Keratinocyte (primary cell): Measurements from ENCODE around the gene RAD23B.

ENCODE experiments used
- EZH2 ChIP-seq: IDR thresholded peaks from one replicate; pipeline ENCODE4 v1.6.1; 2012; ENCODE audit warnings: inconsistent platforms, mild to moderate bottlenecking, low read length, moderate library complexity
- TF ChIP-seq, protein P1 (sequence below), 3 experiments: IDR thresholded peaks in 1 of 3; conservative IDR thresholded peaks in 1 of 3; optimal IDR thresholded peaks in 1 of 3; 2 replicates in 2 of 3; 3 replicates in 1 of 3; pipeline versions ENCODE3 to v1.5.1; 2011; ENCODE audit warnings: low read length in 3 of 3, mild to moderate bottlenecking in 3 of 3, moderate library complexity in 2 of 3, control low read depth in 1 of 3, inconsistent platforms in 1 of 3; ENCODE audit not compliant: insufficient read depth in 2 of 3; ENCODE audit errors: extremely low read depth in 1 of 3

DNA sequence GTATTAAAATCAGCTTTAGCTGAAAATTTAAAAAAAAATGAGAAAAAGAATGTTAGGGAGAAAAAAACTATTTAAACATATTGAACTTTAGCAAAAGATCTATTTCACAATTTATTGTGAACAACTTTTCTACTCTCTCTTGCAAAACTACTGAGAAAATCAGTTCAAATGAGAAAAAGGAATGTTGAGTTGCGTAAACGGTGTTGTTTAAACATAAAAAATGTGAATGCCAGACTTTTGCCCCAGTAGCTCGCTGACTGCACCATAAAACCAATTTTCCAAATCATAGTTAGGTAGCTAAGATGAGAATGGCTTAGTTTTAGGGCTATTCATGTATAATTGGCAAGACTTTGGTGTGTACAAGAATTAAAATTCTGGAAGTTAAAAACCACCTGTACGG is 13.4 kb upstream of the RAD23B start:
- TF ChIP-seq, protein P1, sequence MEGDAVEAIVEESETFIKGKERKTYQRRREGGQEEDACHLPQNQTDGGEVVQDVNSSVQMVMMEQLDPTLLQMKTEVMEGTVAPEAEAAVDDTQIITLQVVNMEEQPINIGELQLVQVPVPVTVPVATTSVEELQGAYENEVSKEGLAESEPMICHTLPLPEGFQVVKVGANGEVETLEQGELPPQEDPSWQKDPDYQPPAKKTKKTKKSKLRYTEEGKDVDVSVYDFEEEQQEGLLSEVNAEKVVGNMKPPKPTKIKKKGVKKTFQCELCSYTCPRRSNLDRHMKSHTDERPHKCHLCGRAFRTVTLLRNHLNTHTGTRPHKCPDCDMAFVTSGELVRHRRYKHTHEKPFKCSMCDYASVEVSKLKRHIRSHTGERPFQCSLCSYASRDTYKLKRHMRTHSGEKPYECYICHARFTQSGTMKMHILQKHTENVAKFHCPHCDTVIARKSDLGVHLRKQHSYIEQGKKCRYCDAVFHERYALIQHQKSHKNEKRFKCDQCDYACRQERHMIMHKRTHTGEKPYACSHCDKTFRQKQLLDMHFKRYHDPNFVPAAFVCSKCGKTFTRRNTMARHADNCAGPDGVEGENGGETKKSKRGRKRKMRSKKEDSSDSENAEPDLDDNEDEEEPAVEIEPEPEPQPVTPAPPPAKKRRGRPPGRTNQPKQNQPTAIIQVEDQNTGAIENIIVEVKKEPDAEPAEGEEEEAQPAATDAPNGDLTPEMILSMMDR (optimal IDR thresholded peaks at IDR 0.05 in 1 of 3, IDR thresholded peaks at IDR 0.05 in 1 of 3, conservative IDR thresholded peaks at IDR 0.05 in 1 of 3; ENCODE audit: extremely low read depth in 1 of 3, insufficient read depth in 2 of 3, low read length in 3 of 3): no peak
- TF ChIP-seq EZH2: no peak
